HepG2 (cell line): Measurements from ENCODE around the gene KIAA0930. TPM values are rescaled to one million over a fixed set of nuclear protein-coding genes. Genes with fewer than 3 reads are reported as not detected.

ENCODE experiments used
- DR1 ChIP-seq: sonication (generic); formaldehyde crosslinking; IDR thresholded peaks from 2 replicates; pipeline ENCODE4 v1.8.0; 2021; ENCODE audit warnings: mild to moderate bottlenecking, missing genetic modification reagents, inconsistent platforms
- HMG20A ChIP-seq: IDR thresholded peaks from 2 replicates; pipeline ENCODE4 v1.6.1; 2016; ENCODE audit warnings: borderline replicate concordance
- IKZF5 ChIP-seq: IDR thresholded peaks from 2 replicates; pipeline ENCODE4 v1.6.1; 2018; ENCODE audit warnings: missing genetic modification reagents, mild to moderate bottlenecking, missing compliant biosample characterization
- JUND ChIP-seq: sonication (generic); formaldehyde crosslinking; IDR thresholded peaks from 2 replicates; pipeline ENCODE4 v1.8.0; 2022; ENCODE audit warnings: mild to moderate bottlenecking, missing genetic modification reagents
- KAT8 ChIP-seq: IDR thresholded peaks from 2 replicates; pipeline ENCODE4 v1.6.1; 2016; ENCODE audit warnings: missing genetic modification reagents, missing compliant biosample characterization
- KIAA2018 ChIP-seq: sonication (generic); formaldehyde crosslinking; IDR thresholded peaks from 2 replicates; pipeline ENCODE4 v1.5.0; 2020; ENCODE audit warnings: mild to moderate bottlenecking, missing genetic modification reagents, borderline replicate concordance
- MTF2 ChIP-seq: sonication (generic); formaldehyde crosslinking; IDR thresholded peaks from 2 replicates; pipeline ENCODE4 v1.5.0; 2020; ENCODE audit warnings: missing genetic modification reagents, borderline replicate concordance
- NR3C1 ChIP-seq: sonication (generic); formaldehyde crosslinking; IDR thresholded peaks from 2 replicates; pipeline ENCODE4 v1.4.0; 2020; ENCODE audit warnings: missing genetic modification reagents
- PAXIP1 ChIP-seq: sonication (generic); formaldehyde crosslinking; conservative IDR thresholded peaks from 2 replicates; pipeline ENCODE4 v1.4.0; 2020; ENCODE audit warnings: mild to moderate bottlenecking, missing genetic modification reagents, moderate library complexity
- PCBP1 ChIP-seq: fragments of 200-400 bp; formaldehyde crosslinking; IDR thresholded peaks from 2 replicates; pipeline ENCODE4 v1.6.1; 2017; ENCODE audit warnings: mild to moderate bottlenecking, low read depth, low read length, borderline replicate concordance
- ZC3H13 ChIP-seq: sonication (generic); formaldehyde crosslinking; IDR thresholded peaks from 2 replicates; pipeline ENCODE4 v1.8.1; 2023; ENCODE audit warnings: mild to moderate bottlenecking, missing genetic modification reagents, moderate library complexity
- ZMAT3 ChIP-seq: sonication (generic); formaldehyde crosslinking; conservative IDR thresholded peaks from 2 replicates; pipeline ENCODE4 v1.7.0; 2021; ENCODE audit warnings: missing genetic modification reagents
- ZNF569 ChIP-seq: sonication (generic); formaldehyde crosslinking; IDR thresholded peaks from 2 replicates; pipeline ENCODE4 v1.5.0; 2020; ENCODE audit warnings: mild to moderate bottlenecking, missing genetic modification reagents, moderate library complexity, borderline replicate concordance
- ZNF670 ChIP-seq: sonication (generic); formaldehyde crosslinking; IDR thresholded peaks from 2 replicates; pipeline ENCODE4 v1.8.0; 2022; ENCODE audit warnings: mild to moderate bottlenecking, missing genetic modification reagents, borderline replicate concordance
- ZNF782 ChIP-seq: sonication (generic); formaldehyde crosslinking; IDR thresholded peaks from 2 replicates; pipeline ENCODE4 v1.4.0; 2020; ENCODE audit warnings: missing genetic modification reagents, mild to moderate bottlenecking, borderline replicate concordance
- ZSCAN22 ChIP-seq: sonication (generic); formaldehyde crosslinking; IDR thresholded peaks from 2 replicates; pipeline ENCODE4 v1.4.0; 2020; ENCODE audit warnings: mild to moderate bottlenecking, missing genetic modification reagents
- polyA plus RNA-seq, 8 experiments: library from polyadenylated mRNA; depleted of rRNA in 3 of 8; stranded (reverse) in 7 of 8; unstranded in 1 of 8; fragments of >200 nt; fragmentation: Illumina TruSeq in 4 of 8; extraction: Trizol in 4 of 8; gene quantifications; 2 replicates each; pipeline versions ENCODE4 v1.2.1 to v1.2.3, GENCODE V29; 2011 to 2016; ENCODE audit warnings: low read depth in 4 of 8, missing spikeins in 1 of 8, mixed read lengths in 1 of 8; ENCODE audit not compliant: insufficient read depth in 1 of 8
- total RNA-seq, 5 experiments: library from RNA; depleted of rRNA; stranded (reverse); fragments of >200 nt; fragmentation: Illumina TruSeq; extraction: Trizol; gene quantifications; 2 replicates each; pipeline ENCODE4 v1.2.3, GENCODE V29; 2016; ENCODE audit warnings: low read depth in 1 of 5

The KIAA0930 gene
- total and polyA plus RNA-seq, 2 of the 13 experiments (the other 11 are each of a cell fraction or from before 2014, with no cell fraction given) = 27.0 to 38.2 TPM

- peak; percentile 82 for TF ChIP-seq PAXIP1 (CRISPR knock-in tag)
- no peak for TF ChIP-seq ZNF569 (CRISPR knock-in tag)
- peak; percentile 47; the same call in 1 of the 2 replicates for TF ChIP-seq KAT8
- no peak for TF ChIP-seq ZSCAN22 (CRISPR knock-in tag)
- no peak for TF ChIP-seq KIAA2018
- TF ChIP-seq DR1 (CRISPR knock-in tag) = no peak
- peak; percentile 44; the same call in 1 of the 2 replicates for TF ChIP-seq ZC3H13 (CRISPR knock-in tag)
- 0 out of 2 replicates have a peak, but pooled peaks have one; percentile 7 for TF ChIP-seq ZNF670 (CRISPR knock-in tag)
- no peak for TF ChIP-seq IKZF5 (CRISPR knock-in tag)
- no peak for TF ChIP-seq NR3C1
- TF ChIP-seq JUND (CRISPR knock-in tag) = no peak
- TF ChIP-seq HMG20A (CRISPR knock-in tag) = no peak
- TF ChIP-seq ZMAT3 (CRISPR knock-in tag) = no peak
- TF ChIP-seq PCBP1 = no peak
- TF ChIP-seq MTF2 (CRISPR knock-in tag) = no peak
- TF ChIP-seq ZNF782 = no peak
These were observed 80.8 kb downstream of the KIAA0930 start (continued) for GRCh38 chr22:45159652-45160462.
